ENCODE measurements around the gene SHC2.
"Not testable (repeated sequence)": the region's sequence is repeated elsewhere in the genome, so short reads cannot be mapped to it uniquely, and the experiment has no call there.

Gene SHC2

DNA sequence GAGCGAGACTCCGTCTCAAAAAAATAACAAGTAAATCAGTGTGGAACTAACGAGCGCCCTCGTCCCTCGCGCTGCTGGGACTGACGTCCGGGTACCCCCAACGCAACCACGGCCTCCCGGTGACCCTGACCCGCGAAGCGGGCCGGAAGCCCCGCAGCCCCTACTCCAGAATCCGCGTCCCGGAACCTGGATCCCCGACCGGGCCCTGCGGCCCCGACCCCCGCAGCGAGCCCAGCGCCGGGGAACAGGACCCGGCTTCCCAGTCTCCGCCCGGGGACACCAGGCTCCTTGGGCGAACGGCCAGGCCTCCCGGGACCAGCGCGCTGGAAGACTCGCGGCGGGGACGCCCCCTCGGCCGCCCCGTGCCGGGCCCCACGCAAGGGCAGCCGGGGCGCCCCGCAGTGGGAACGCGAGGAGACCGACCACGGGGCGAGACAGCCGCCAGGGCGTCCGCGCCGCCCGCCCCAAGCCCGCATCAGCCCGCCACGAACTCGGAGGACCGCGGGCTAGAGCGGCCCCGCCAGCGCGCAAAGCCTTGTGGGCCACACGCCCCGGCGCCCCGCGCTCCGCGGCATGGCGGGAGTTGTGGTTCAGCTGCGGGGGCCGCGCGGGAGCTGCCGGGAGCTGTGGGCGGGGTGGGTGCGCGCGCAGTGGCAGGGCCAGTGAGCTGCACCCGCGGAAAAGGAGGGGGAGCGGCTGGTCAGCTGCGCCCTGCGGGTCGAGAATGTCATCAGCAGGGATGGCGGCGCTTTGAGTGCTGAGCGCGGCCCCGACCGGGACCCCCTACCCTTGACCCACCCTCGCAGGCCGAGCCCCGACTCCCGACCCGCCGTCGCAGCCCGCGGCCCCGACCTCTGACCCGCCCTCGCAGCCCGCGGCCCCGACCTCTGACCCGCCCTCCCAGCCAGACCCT, 27.9 kb upstream of the SHC2 start:
- Histone ChIP-seq H3K9me3 (ENCODE audit: control insufficient read depth, low read depth, low read length) (no peaks in the 10 kb centered on the region), H3K4me3 (ENCODE audit: low read length) (peak overlapping the region; percentile 78), H3K9ac (ENCODE audit: low read length) (peak overlapping the region; percentile 83), H3K27me3 (ENCODE audit: control insufficient read depth, insufficient read depth, low read length) (no peaks in the 10 kb centered on the region), H3K4me1 (ENCODE audit: control insufficient read depth, low read depth, low read length) (peaks cover 7% of the 10 kb centered on the region), H3K36me3 (ENCODE audit: control insufficient read depth, low read depth, low read length) (no peaks in the 10 kb centered on the region), H3K27ac (ENCODE audit: low read length) (no peak overlapping the region)

GRCh38 chr19:485583-486236, 24.9 kb upstream of the SHC2 start:
- H3K4me3 ChIP-seq (ENCODE audit: low read length) = peak overlapping the region; percentile 4
- no peaks in the 10 kb centered on the region for H3K36me3 ChIP-seq (ENCODE audit: control insufficient read depth, low read depth, low read length)
- H3K4me1 ChIP-seq (ENCODE audit: control insufficient read depth, low read depth, low read length) = peaks cover 7% of the 10 kb centered on the region
- H3K27me3 ChIP-seq (ENCODE audit: control insufficient read depth, insufficient read depth, low read length) = no peaks in the 10 kb centered on the region
- H3K9ac ChIP-seq (ENCODE audit: low read length) = no peak overlapping the region
- H3K9me3 ChIP-seq (ENCODE audit: control insufficient read depth, low read depth, low read length) = no peaks in the 10 kb centered on the region
- H3K27ac ChIP-seq (ENCODE audit: low read length) = no peak overlapping the region

- peaks cover 7% of the 10 kb centered on the region for H3K4me1 ChIP-seq (ENCODE audit: control insufficient read depth, low read depth, low read length)
- no peak overlapping the region for H3K27ac ChIP-seq (ENCODE audit: low read length)
- H3K27me3 ChIP-seq (ENCODE audit: control insufficient read depth, insufficient read depth, low read length) = no peaks in the 10 kb centered on the region
- no peak overlapping the region for H3K4me3 ChIP-seq (ENCODE audit: low read length)
- H3K9me3 ChIP-seq (ENCODE audit: control insufficient read depth, low read depth, low read length) = no peaks in the 10 kb centered on the region
- H3K9ac ChIP-seq (ENCODE audit: low read length) = no peak overlapping the region
- no peaks in the 10 kb centered on the region for H3K36me3 ChIP-seq (ENCODE audit: control insufficient read depth, low read depth, low read length)
Observed at GRCh38 chr19:485077-485476, 24.2 kb upstream of the SHC2 start.

- Histone ChIP-seq H3K27ac (ENCODE audit: low read length) (no peak overlapping the region), H3K27me3 (ENCODE audit: control insufficient read depth, insufficient read depth, low read length) (no peaks in the 10 kb centered on the region), H3K4me3 (ENCODE audit: low read length) (no peak overlapping the region), H3K9me3 (ENCODE audit: control insufficient read depth, low read depth, low read length) (no peaks in the 10 kb centered on the region), H3K9ac (ENCODE audit: low read length) (no peak overlapping the region), H3K36me3 (ENCODE audit: control insufficient read depth, low read depth, low read length) (no peaks in the 10 kb centered on the region), H3K4me1 (ENCODE audit: control insufficient read depth, low read depth, low read length) (peaks cover 7% of the 10 kb centered on the region)
Observed at GRCh38 chr19:484494-484893, 23.7 kb upstream of the SHC2 start.

- Histone ChIP-seq H3K36me3 (ENCODE audit: control insufficient read depth, low read depth, low read length) (no peaks in the 10 kb centered on the region), H3K4me1 (ENCODE audit: control insufficient read depth, low read depth, low read length) (peaks cover 7% of the 10 kb centered on the region), H3K27me3 (ENCODE audit: control insufficient read depth, insufficient read depth, low read length) (no peaks in the 10 kb centered on the region), H3K27ac (ENCODE audit: low read length) (no peak overlapping the region), H3K9ac (ENCODE audit: low read length) (no peak overlapping the region), H3K9me3 (ENCODE audit: control insufficient read depth, low read depth, low read length) (no peaks in the 10 kb centered on the region), H3K4me3 (ENCODE audit: low read length) (no peak overlapping the region)
Observed at GRCh38 chr19:483332-484072, 22.7 kb upstream of the SHC2 start.

DNA sequence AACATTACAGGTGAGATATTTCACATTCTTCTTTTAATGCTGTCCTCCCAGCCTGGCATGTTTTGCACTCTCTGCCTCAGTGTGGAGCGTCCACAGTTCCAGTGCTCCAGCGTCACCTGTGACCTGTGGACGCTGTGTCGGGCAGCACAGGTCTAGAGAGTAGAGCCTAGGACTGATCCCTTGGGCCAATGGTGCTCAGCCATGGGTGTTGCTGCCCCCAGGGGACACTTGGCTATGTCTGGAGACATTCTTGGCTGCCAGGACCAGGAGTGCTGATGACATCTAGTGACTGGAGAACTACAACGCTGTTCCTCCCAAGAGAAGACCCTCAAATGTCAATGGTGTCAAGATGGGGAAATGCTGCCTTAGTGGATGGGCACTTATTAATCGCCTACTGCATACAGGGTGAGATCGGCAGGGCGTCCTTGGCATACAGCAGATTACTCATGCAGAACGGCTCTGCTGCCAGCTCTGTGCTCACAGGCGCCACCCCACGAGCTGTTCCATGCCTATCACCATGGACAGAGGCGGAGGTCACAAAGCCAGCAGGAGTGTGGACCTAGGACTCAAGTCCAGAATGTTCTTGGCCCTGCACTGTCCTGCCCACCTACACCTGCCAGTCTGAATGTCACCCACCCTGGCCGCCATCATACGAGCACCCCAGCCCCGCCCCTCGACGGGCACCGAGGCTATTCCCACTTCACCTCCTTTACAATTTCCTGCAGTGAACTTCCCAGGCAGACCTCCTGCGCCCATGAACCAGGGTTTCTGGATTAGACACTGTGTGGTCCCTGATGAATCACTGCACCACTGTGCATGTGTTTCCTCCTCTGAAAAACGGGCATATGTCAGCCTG, 21.6 kb upstream of the SHC2 start:
- H3K27me3 ChIP-seq (ENCODE audit: control insufficient read depth, insufficient read depth, low read length) = no peaks in the 10 kb centered on the region

DNA sequence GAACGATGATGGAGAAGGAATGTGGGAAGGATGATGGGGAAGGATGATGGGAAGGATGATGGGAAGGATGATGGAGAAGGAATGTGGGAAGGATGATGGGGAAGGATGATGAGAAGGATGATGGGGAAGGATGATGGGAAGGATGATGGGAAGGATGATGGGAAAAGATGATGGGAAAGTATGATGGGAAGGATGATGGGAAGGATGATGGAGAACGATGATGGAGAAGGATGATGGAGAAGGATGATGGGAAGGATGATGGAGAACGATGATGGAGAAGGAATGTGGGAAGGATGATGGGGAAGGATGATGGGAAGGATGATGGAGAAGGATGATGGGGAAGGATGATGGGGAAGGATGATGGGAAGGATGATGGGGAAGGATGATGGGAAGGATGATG, 20.3 kb upstream of the SHC2 start:
- H3K27ac ChIP-seq (ENCODE audit: low read length); H3K27me3 ChIP-seq (ENCODE audit: control insufficient read depth, insufficient read depth, low read length); H3K36me3 ChIP-seq (ENCODE audit: control insufficient read depth, low read depth, low read length); H3K9me3 ChIP-seq (ENCODE audit: control insufficient read depth, low read depth, low read length); H3K4me3 ChIP-seq (ENCODE audit: low read length); H3K4me1 ChIP-seq (ENCODE audit: control insufficient read depth, low read depth, low read length); H3K9ac ChIP-seq (ENCODE audit: low read length): not testable (repeated sequence)

More for the DNA sequence above, 21.6 kb upstream of the SHC2 start:
- Histone ChIP-seq H3K9me3 (ENCODE audit: control insufficient read depth, low read depth, low read length) (no peaks in the 10 kb centered on the region), H3K36me3 (ENCODE audit: control insufficient read depth, low read depth, low read length) (no peaks in the 10 kb centered on the region), H3K4me3 (ENCODE audit: low read length) (no peak overlapping the region), H3K27ac (ENCODE audit: low read length) (no peak overlapping the region), H3K4me1 (ENCODE audit: control insufficient read depth, low read depth, low read length) (peaks cover 7% of the 10 kb centered on the region), H3K9ac (ENCODE audit: low read length) (no peak overlapping the region)

DNA sequence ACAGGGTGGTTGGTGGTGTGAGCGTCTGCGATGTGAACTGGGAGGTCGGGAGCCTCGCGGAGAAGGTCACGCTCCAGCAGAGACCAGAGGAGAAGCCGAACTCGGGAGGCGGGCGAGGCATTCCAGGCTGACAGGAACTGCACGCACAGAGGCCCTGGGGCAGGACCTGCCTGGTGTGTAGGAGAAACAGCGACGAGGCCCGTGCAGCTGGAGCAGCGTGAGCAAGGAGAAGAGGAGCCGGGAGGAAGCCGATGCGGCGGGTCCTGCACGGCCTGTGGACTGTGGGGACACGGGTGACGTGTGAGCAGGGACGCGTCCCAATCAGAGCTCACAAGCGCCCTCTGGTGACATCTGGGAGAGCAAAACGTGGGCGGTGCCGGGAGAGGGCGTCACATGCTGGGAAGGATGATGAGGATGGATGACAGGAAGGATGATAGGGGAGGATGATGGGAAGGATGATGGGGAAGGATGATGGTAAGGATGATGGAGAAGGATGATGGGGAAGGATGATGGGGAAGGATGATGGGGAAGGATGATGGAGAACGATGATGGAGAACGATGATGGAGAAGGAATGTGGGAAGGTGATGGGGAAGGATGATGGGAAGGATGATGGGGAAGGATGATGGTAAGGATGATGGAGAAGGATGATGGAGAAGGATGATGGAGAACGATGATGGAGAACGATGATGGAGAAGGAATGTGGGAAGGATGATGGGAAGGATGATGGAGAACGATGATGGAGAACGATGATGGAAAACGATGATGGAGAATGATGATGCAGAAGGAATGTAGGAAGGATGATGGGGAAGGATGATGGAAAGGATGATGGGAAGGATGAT, 19.4 kb upstream of the SHC2 start:
- no peaks in the 10 kb centered on the region for H3K9me3 ChIP-seq (ENCODE audit: control insufficient read depth, low read depth, low read length)
- no peaks in the 10 kb centered on the region for H3K27me3 ChIP-seq (ENCODE audit: control insufficient read depth, insufficient read depth, low read length)
- no peaks in the 10 kb centered on the region for H3K36me3 ChIP-seq (ENCODE audit: control insufficient read depth, low read depth, low read length)
- no peak overlapping the region for H3K27ac ChIP-seq (ENCODE audit: low read length)
- no peak overlapping the region for H3K4me3 ChIP-seq (ENCODE audit: low read length)
- H3K4me1 ChIP-seq (ENCODE audit: control insufficient read depth, low read depth, low read length) = peaks cover under 1% of the 10 kb centered on the region
- H3K9ac ChIP-seq (ENCODE audit: low read length) = no peak overlapping the region

- no peaks in the 10 kb centered on the region for H3K4me1 ChIP-seq (ENCODE audit: control insufficient read depth, low read depth, low read length)
- H3K36me3 ChIP-seq (ENCODE audit: control insufficient read depth, low read depth, low read length) = no peaks in the 10 kb centered on the region
- H3K27me3 ChIP-seq (ENCODE audit: control insufficient read depth, insufficient read depth, low read length) = no peaks in the 10 kb centered on the region
- no peak overlapping the region for H3K27ac ChIP-seq (ENCODE audit: low read length)
- no peak overlapping the region for H3K4me3 ChIP-seq (ENCODE audit: low read length)
- H3K9ac ChIP-seq (ENCODE audit: low read length) = no peak overlapping the region
- H3K9me3 ChIP-seq (ENCODE audit: control insufficient read depth, low read depth, low read length) = no peaks in the 10 kb centered on the region
Observed at GRCh38 chr19:478976-479375, 18.1 kb upstream of the SHC2 start.

DNA sequence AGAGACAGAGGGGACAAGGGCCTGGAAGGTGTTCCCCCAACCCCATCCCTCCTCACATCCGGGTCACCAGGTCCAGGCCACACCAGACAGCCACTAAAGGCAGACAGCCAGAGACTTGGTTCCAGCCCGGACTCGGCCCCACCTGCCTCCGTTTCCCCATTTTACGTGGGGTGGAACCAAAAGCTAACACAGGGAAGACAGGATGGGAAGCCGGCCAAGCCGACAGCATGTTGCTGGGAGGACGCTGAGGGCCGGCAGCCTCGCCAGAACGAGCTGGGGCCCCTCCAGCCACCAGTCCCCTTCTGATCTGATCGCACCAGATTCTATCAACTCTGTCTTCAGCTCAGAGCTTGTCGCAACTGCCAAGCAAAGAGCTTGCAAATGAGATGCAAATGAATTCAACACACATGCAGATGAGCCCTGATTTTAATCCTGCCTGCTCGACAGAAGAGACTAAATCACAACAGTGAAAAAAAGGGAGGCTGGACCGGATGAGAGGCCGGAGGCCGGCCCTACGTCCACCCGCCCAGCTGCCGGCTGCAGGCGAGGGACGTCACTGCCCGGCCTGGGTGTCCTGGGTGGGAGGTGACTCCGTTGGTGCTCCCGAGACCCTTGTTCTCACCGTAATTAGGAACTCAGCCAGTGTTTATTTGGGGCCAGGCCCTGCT, 17.5 kb upstream of the SHC2 start:
- Histone ChIP-seq H3K9ac (ENCODE audit: low read length) (no peak overlapping the region), H3K4me1 (ENCODE audit: control insufficient read depth, low read depth, low read length) (no peaks in the 10 kb centered on the region), H3K36me3 (ENCODE audit: control insufficient read depth, low read depth, low read length) (no peaks in the 10 kb centered on the region), H3K9me3 (ENCODE audit: control insufficient read depth, low read depth, low read length) (no peaks in the 10 kb centered on the region), H3K4me3 (ENCODE audit: low read length) (no peak overlapping the region), H3K27ac (ENCODE audit: low read length) (no peak overlapping the region), H3K27me3 (ENCODE audit: control insufficient read depth, insufficient read depth, low read length) (no peaks in the 10 kb centered on the region)
